Measurements from ENCODE around the gene TPCN2. TPM values are rescaled to one million over a fixed set of nuclear protein-coding genes. Genes with fewer than 3 reads are reported as not detected.
A peak's percentile ranks its signal among the peaks of the same experiment; 100 is the strongest.

Gene TPCN2
- total and polyA plus RNA-seq, 9 of the 15 experiments (the other 6 are each of a cell fraction or from before 2014, with no cell fraction given), result 0.66 to 10.2 (median 4.6) TPM

DNA sequence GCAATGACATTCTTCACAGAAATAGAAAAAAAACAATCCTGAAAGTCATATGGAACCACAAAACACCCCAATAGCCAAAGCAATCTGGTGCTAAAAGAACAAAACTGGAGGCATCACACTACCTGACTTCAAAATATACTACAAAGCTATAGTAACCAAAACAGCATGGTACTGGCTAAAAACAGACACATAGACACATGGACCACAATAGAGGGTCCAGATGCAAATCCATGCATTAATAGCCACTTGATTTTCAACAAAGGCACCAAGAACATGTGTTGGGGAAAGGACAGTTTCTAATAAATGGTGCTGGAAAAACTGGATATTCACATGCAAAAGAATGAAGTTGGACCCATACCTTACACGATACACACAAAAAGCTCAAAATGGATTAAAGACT is 79.2 kb downstream of the TPCN2 start (continued):
- TF ChIP-seq ZNF449 (CRISPR knock-in tag; IDR thresholded peaks at IDR 0.05) (no peak), SMARCE1 (IDR thresholded peaks at IDR 0.05) (no peak)

DNA sequence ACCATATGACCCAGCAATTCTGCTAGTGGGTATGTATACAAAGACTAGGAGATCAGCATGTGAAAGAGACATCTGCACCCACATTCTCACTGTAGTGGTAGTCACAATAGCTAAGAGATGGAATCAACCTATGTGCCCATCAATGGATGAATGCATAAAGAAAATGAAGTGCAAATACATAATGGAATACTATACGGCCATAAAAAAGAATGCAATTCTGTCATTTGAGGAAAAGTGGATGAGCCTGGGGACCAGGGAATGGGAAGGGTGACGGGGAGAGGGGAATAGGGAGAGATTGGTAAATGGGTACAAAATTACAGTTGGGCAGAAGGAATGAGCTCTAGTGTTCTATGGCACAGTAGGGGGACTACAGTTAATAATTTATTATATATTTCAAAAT is 80.3 kb downstream of the TPCN2 start:
- no peaks in the 10 kb centered on the region for H3K9me1 ChIP-seq (ENCODE audit: control insufficient read depth, insufficient read depth, low read length)
- no peak for ATAC-seq
- TF ChIP-seq FOXP1 (CRISPR knock-in tag; IDR thresholded peaks at IDR 0.05), result no peak
- no peak for TF ChIP-seq NR4A1 (CRISPR knock-in tag; IDR thresholded peaks at IDR 0.05)
- TF ChIP-seq NR4A1 (tag; IDR thresholded peaks at IDR 0.05), result no peak
- TF ChIP-seq ZNF778 (CRISPR knock-in tag; IDR thresholded peaks at IDR 0.05), result no peak
- peak; percentile 57 for TF ChIP-seq ZNF146 (CRISPR knock-in tag; IDR thresholded peaks at IDR 0.05; ENCODE audit: unreplicated experiment)
- no peak overlapping the region for H3K9ac ChIP-seq (ENCODE audit: insufficient read depth in 1 of 2, low read depth in 2 of 2, low read length in 2 of 2)
- H3K79me2 ChIP-seq (ENCODE audit: control insufficient read depth, insufficient read depth, low read length), result no peaks in the 10 kb centered on the region
- H3K4me2 ChIP-seq (ENCODE audit: insufficient read depth, low read length), result no peak overlapping the region
- ChIA-PET CTCF (ENCODE audit: low intra/inter-chr PET ratio) (no interaction called here), POLR2A (interaction anchor here (0.5 kb wide), 1 partner anchor 793 kb away, joined by 3 read pairs; no protein-coding TSS in a partner anchor)
- no peak overlapping the region for H2AFZ ChIP-seq (ENCODE audit: low read depth, low read length)
- no peaks in the 10 kb centered on the region for H3K36me3 ChIP-seq (ENCODE audit: control insufficient read depth, insufficient read depth, low read length)
- intact Hi-C loops (cut with micrococcal nuclease), result no loop called here
- FAIRE-seq, result no peak
- no TSS peak for BruUV-seq (replicated peaks)
- no peak for DNase-seq (ENCODE audit: extremely low read depth in 1 of 4, low spot score in 3 of 4)
- 4% methylated on average over 2 of the region's 2 CpGs for WGBS (ENCODE audit: insufficient coverage, low coverage, missing lambda C conversion rate)
- H3K27ac ChIP-seq (ENCODE audit: extremely low read depth, low read depth, low read length), result no peak overlapping the region
- H3K9me3 ChIP-seq (replicated peaks; ENCODE audit: control insufficient read depth, insufficient read depth, low read depth, low read length), result no peaks in the 10 kb centered on the region
- H3K4me3 ChIP-seq, result no peak overlapping the region
- in situ Hi-C loops (cut with MboI), result no loop called here
- peaks cover 0 to 14% of the 10 kb centered on the region in 2 experiments; a peak in 3 of 5 replicates for H3K27me3 ChIP-seq (ENCODE audit: control insufficient read depth in 2 of 2, insufficient read depth in 2 of 2, low read length in 2 of 2)
- H4K20me1 ChIP-seq (replicated peaks; ENCODE audit: control insufficient read depth, insufficient read depth, low read length), result no peaks in the 10 kb centered on the region
- H3K4me1 ChIP-seq (replicated peaks in 1 of 2; ENCODE audit: control insufficient read depth in 2 of 2, insufficient read depth in 2 of 2, low read length in 2 of 2), result 0 out of 5 replicates have a peak, but pooled peaks cover 0 to 3% of the 10 kb centered on the region in 2 experiments

Measured in K562 (cell line).